ENCODE measurements around the gene C10orf62. TPM values are rescaled to one million over a fixed set of nuclear protein-coding genes. Genes with fewer than 3 reads are reported as not detected.

The C10orf62 gene, protein sequence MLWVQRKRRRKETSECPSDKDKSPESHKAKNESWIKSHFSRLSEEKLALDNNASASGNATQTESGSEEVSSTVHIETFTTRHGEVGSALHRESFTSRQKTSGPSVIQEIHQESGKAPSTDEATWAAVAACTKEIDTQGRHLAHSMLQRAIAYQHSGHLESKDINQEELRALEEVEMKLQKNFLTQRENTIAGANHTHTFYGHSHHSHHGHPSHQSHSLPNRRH
- total RNA-seq, result not detected in 2 replicates
- long read RNA-seq, result 0 reads

DNA sequence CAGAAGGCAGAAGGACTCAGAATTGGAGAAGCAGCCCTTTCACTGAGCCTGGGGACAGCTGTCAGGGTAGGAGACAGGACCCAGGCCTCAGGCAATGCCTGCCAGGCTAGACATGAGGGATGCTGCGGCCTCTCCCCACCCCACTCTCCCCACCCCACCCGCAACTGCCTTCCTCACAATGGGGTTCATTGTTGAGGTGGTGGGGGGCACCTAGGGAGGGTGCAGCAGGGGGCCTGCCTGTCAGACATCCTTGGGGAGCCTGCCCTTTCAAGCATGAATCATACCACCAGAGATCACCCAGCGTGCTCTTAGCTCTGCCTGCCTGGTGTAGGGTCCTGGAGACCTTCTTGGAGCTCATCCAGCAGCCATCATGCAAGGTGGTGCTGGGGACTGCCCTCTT, at the start of gene C10orf62:
Gene C10orf62 (plus strand): TSS at position 243 of the 400 bp plus-strand sequence. CDS start 177 bp downstream, outside the sequence.
- peaks cover 13% of the 10 kb centered on the region for H3K4me1 Mint-ChIP-seq (ENCODE audit: unreplicated experiment)

DNA sequence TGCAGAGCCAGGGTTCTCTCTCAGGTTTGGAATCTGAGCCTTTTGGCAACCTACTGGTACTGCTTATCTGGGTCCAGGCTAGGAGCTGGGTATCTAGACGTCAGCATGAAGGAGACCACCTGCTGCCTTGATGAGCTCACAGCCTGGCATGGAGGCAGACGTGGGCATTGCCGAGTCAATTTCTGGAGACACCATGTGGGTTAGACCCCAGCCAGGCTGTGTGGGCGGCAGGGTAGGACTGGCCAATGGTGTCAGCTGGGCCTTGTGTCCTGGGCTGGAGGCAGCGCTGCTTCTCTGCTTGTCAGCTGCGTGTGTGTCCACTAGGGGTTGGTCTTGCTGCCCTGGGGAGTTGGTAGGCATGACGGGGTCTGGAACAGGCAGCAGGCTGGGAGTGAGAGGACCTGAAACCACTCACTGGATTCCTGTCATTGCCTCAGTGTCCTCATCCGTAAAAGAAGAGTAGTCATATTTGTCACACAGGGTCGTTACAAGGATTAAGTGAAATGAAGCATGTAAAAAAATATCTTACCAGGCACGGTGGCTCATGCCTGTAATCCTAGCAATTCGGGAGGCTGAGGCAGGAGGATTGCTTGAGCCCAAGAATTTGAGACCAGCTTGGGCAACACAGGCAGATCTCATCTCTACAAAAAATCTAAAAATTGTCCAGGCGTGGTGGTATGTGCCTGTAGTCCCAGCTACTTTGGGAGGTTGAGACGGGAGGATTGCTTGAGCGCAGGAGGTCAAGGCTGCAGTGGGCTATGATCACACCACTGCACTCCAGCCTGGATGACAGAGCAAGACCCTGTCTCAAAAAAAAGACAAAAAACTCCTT, 48.6 kb upstream of the C10orf62 start:
- Mint-ChIP-seq H3K27ac (ENCODE audit: unreplicated experiment) (peak overlapping the region; percentile 91), H3K9me3 (ENCODE audit: unreplicated experiment) (no peaks in the 10 kb centered on the region), H3K27me3 (ENCODE audit: unreplicated experiment) (no peaks in the 10 kb centered on the region), H3K4me3 (ENCODE audit: unreplicated experiment) (no peak overlapping the region), H3K36me3 (ENCODE audit: unreplicated experiment) (no peaks in the 10 kb centered on the region), H3K4me1 (ENCODE audit: unreplicated experiment) (peaks cover 55% of the 10 kb centered on the region)
- DNase-seq (ENCODE audit: extremely low spot score, unreplicated experiment), result no peak
- TF ChIP-seq, protein P1, sequence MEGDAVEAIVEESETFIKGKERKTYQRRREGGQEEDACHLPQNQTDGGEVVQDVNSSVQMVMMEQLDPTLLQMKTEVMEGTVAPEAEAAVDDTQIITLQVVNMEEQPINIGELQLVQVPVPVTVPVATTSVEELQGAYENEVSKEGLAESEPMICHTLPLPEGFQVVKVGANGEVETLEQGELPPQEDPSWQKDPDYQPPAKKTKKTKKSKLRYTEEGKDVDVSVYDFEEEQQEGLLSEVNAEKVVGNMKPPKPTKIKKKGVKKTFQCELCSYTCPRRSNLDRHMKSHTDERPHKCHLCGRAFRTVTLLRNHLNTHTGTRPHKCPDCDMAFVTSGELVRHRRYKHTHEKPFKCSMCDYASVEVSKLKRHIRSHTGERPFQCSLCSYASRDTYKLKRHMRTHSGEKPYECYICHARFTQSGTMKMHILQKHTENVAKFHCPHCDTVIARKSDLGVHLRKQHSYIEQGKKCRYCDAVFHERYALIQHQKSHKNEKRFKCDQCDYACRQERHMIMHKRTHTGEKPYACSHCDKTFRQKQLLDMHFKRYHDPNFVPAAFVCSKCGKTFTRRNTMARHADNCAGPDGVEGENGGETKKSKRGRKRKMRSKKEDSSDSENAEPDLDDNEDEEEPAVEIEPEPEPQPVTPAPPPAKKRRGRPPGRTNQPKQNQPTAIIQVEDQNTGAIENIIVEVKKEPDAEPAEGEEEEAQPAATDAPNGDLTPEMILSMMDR (IDR thresholded peaks at IDR 0.05), result no peak

More for the DNA sequence above, at the start of gene C10orf62:
- H3K27me3 Mint-ChIP-seq (ENCODE audit: unreplicated experiment), result no peaks in the 10 kb centered on the region
- H3K27ac Mint-ChIP-seq (ENCODE audit: unreplicated experiment), result no peak within 1 kb of the TSS
- no peaks in the 10 kb centered on the region for H3K36me3 Mint-ChIP-seq (ENCODE audit: unreplicated experiment)
- TF ChIP-seq, protein P1 (IDR thresholded peaks at IDR 0.05), result no peak
- no peak within 1 kb of the TSS for H3K4me3 Mint-ChIP-seq (ENCODE audit: unreplicated experiment)
- no peak for DNase-seq (ENCODE audit: extremely low spot score, unreplicated experiment)
- H3K9me3 Mint-ChIP-seq (ENCODE audit: unreplicated experiment), result no peaks in the 10 kb centered on the region

DNA sequence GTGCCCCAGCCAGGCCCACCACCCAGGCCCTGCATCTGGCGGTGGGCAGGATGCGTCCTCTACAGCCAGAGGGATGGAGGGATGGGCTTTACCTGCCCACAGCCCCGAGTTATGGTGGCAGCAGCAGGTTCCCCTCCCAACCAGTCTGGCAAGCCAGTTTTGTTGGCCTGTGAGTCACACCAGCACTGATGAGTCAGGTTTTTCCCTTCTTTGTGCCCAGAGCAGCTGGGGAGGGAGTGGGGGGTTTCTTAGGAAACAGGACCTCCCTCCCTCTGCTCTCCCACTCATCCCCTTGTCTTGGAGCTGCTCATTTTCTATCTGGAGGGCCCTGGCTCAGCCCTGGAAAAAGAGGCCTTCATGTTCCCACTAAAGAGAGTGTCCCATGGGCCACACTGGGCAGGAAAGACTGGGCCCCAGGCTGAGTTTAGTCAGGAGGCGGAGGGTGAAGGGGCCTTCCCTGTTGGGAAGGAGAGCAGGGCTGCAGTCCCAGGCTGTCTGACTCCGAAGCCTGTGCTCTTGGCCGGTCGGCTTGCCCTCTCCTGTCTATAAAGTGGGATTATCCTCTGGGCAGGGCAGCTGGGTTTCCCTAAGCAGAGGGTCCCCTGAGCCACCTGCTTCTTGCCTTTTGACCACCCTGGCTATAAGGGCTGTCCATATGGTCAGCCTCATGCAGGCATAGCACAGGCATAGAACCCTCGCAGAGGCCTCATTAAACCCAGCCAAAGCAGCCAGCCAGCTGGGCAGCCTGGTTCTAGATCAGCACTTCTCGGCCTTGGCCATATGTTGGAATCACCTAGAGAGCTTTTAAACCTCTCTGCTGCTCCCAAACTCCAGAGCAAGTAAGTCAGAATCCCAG, 47.1 kb upstream of the C10orf62 start:
- peaks cover 64% of the 10 kb centered on the region for H3K4me1 Mint-ChIP-seq (ENCODE audit: unreplicated experiment)
- H3K4me3 Mint-ChIP-seq (ENCODE audit: unreplicated experiment), result peak overlapping the region; percentile 32
- no peaks in the 10 kb centered on the region for H3K9me3 Mint-ChIP-seq (ENCODE audit: unreplicated experiment)
- H3K27ac Mint-ChIP-seq (ENCODE audit: unreplicated experiment), result peak overlapping the region; percentile 99
- no peak for DNase-seq (ENCODE audit: extremely low spot score, unreplicated experiment)
- TF ChIP-seq, protein P1 (IDR thresholded peaks at IDR 0.05), result no peak
- H3K27me3 Mint-ChIP-seq (ENCODE audit: unreplicated experiment), result no peaks in the 10 kb centered on the region
- no peaks in the 10 kb centered on the region for H3K36me3 Mint-ChIP-seq (ENCODE audit: unreplicated experiment)

GRCh38 chr10:97543025-97543546, 46.4 kb upstream of the C10orf62 start:
- Mint-ChIP-seq H3K9me3 (ENCODE audit: unreplicated experiment) (no peaks in the 10 kb centered on the region), H3K4me1 (ENCODE audit: unreplicated experiment) (peaks cover 67% of the 10 kb centered on the region), H3K27me3 (ENCODE audit: unreplicated experiment) (no peaks in the 10 kb centered on the region), H3K36me3 (ENCODE audit: unreplicated experiment) (no peaks in the 10 kb centered on the region), H3K27ac (ENCODE audit: unreplicated experiment) (peak overlapping the region; percentile 99), H3K4me3 (ENCODE audit: unreplicated experiment) (no peak overlapping the region)
- DNase-seq (ENCODE audit: extremely low spot score, unreplicated experiment), result peak; percentile 87
- TF ChIP-seq, protein P1 (IDR thresholded peaks at IDR 0.05), result no peak
